ENCODE measurements around the gene LRMDA. TPM values are rescaled to one million over a fixed set of nuclear protein-coding genes. Genes with fewer than 3 reads are reported as not detected.

The LRMDA gene
- total and polyA plus RNA-seq, 2 donors (not counting 3 experiments of a cell fraction or from before 2014, with no cell fraction given), result 9.7 to 18.0 TPM

- Histone ChIP-seq H4K20me1 (replicated peaks; ENCODE audit: control insufficient read depth, extremely low read depth, insufficient read depth, low read length) (no peaks in the 10 kb centered on the region), H3K4me2 (ENCODE audit: insufficient read depth, low read length) (no peak overlapping the region), H3K36me3 (ENCODE audit: control insufficient read depth in 2 of 2, extremely low read depth in 1 of 2, insufficient read depth in 2 of 2, low read length in 2 of 2) (no peaks in the 10 kb centered on the region), H3K4me1 (ENCODE audit: control insufficient read depth, extremely low read depth, insufficient read depth, low read length) (no peaks in the 10 kb centered on the region), H3K4me3 (replicated peaks in 1 of 3; ENCODE audit: insufficient read depth in 1 of 3, low read depth in 1 of 3, low read length in 3 of 3) (no peak overlapping the region), H3K9ac (replicated peaks; ENCODE audit: extremely low read depth, insufficient read depth, low read length) (no peak overlapping the region), H3K9me1 (replicated peaks; ENCODE audit: control insufficient read depth, extremely low read depth, insufficient read depth, low read length) (no peaks in the 10 kb centered on the region), H3K9me3 (replicated peaks; ENCODE audit: control insufficient read depth, insufficient read depth, low read length) (no peaks in the 10 kb centered on the region), H2AFZ (ENCODE audit: low read depth, low read length) (no peak overlapping the region), H3K79me2 (ENCODE audit: control insufficient read depth, insufficient read depth, low read length) (no peaks in the 10 kb centered on the region), H3K27ac (ENCODE audit: insufficient read depth, low read depth, low read length) (no peak overlapping the region), H3K27me3 (ENCODE audit: control insufficient read depth in 2 of 2, insufficient read depth in 2 of 2, low read length in 2 of 2) (no peaks in the 10 kb centered on the region)
- ChIA-PET POLR2A (no interaction called here), CTCF (interaction anchor here (1.0 kb wide), 1 partner anchor 15 kb away, joined by 3 read pairs; no protein-coding TSS in a partner anchor)
- dilution Hi-C loops (cut with MboI; ENCODE audit: extremely low pct_ligation_motif_present, low sequenced_read_pairs), result no loop called here
- no peak for FAIRE-seq
- no peak for DNase-seq (ENCODE audit: low read depth, low spot score)
- intact Hi-C loops (cut with micrococcal nuclease), result no loop called here
- no TSS peak for BruUV-seq (replicated peaks)
- TF ChIP-seq POLR2A (IDR thresholded peaks at IDR 0.05; ENCODE audit: low read depth, low read length) (no peak), MAX (IDR thresholded peaks at IDR 0.05; ENCODE audit: insufficient read depth, insufficient read length) (no peak), EZH2 (IDR thresholded peaks at IDR 0.05; ENCODE audit: borderline replicate concordance, low read depth, low read length, severe bottlenecking) (no peak), MYC (IDR thresholded peaks at IDR 0.05; ENCODE audit: low read depth, low read length) (no peak), FOS (IDR thresholded peaks at IDR 0.05; ENCODE audit: borderline replicate concordance, insufficient read depth, low read length) (no peak), JUN (IDR thresholded peaks at IDR 0.05; ENCODE audit: borderline replicate concordance, insufficient read depth, insufficient read length, low read depth) (no peak), GATA2 (IDR thresholded peaks at IDR 0.05; ENCODE audit: insufficient read depth, insufficient read length, low read depth, low read length) (no peak), CTCF (IDR thresholded peaks at IDR 0.05; ENCODE audit: extremely low read depth in 1 of 2, insufficient read depth in 1 of 2, low read depth in 1 of 2, low read length in 2 of 2) (no peak), POLR2AphosphoS5 (IDR thresholded peaks at IDR 0.05; ENCODE audit: insufficient read depth, low read depth, low read length) (no peak)
These were observed 590.0 kb downstream of the LRMDA start for GRCh38 chr10:76021398-76021797.
